Smooth muscle cell (in vitro differentiated cells): ENCODE data around the gene SORL1. TPM values are rescaled to one million over a fixed set of nuclear protein-coding genes. Genes with fewer than 3 reads are reported as not detected.

Experiments
- DNase-seq: peaks from one replicate; lab custom pipeline; 2025; ENCODE audit not compliant: unreplicated experiment; lab: John Stamatoyannopoulos, UW
- H2AFZ ChIP-seq: fragments of 200-600 bp; sonication (generic); 2 replicates; pipeline ENCODE4 v1.6.0; 2016; ENCODE audit warnings: antibody characterized with exemption, low read depth, mild to moderate bottlenecking
- H3F3A ChIP-seq: fragments of 200-600 bp; sonication (generic); 2 replicates; pipeline ENCODE4 v1.6.0; 2017; ENCODE audit warnings: antibody characterized with exemption, low read depth
- H3K27ac ChIP-seq: fragments of 200-600 bp; sonication (generic); 2 replicates; pipeline ENCODE4 v1.5.1; 2016; ENCODE audit warnings: low read depth, mild to moderate bottlenecking
- H3K27me3 ChIP-seq: fragments of 200-600 bp; sonication (generic); 2 replicates; pipeline ENCODE4 v1.6.1; 2016; ENCODE audit warnings: low read depth, mild to moderate bottlenecking
- H3K36me3 ChIP-seq: fragments of 200-600 bp; sonication (generic); 2 replicates; pipeline ENCODE4 v1.5.1; 2016; ENCODE audit warnings: low read depth
- H3K4me1 ChIP-seq: fragments of 200-600 bp; sonication (generic); 2 replicates; pipeline ENCODE4 v1.5.1; 2016; ENCODE audit warnings: low read depth
- H3K4me2 ChIP-seq: fragments of 200-600 bp; sonication (generic); 2 replicates; pipeline ENCODE4 v1.6.0; 2016; ENCODE audit warnings: mild to moderate bottlenecking
- H3K4me3 ChIP-seq: fragments of 200-600 bp; sonication (generic); 2 replicates; pipeline ENCODE4 v1.5.1; 2016; ENCODE audit warnings: mild to moderate bottlenecking
- H3K79me2 ChIP-seq: fragments of 200-600 bp; sonication (generic); 2 replicates; pipeline ENCODE4 v1.6.0; 2016; ENCODE audit warnings: low read depth, mild to moderate bottlenecking
- H3K9ac ChIP-seq: fragments of 200-600 bp; sonication (generic); 2 replicates; pipeline ENCODE4 v1.6.0; 2016; ENCODE audit warnings: low read depth
- H3K9me3 ChIP-seq: fragments of 200-600 bp; sonication (generic); replicated peaks from 2 replicates; pipeline ENCODE4 v1.5.1; 2016; ENCODE audit warnings: low read depth
- H4K20me1 ChIP-seq: fragments of 200-600 bp; sonication (generic); 2 replicates; pipeline ENCODE4 v1.6.0; 2016; ENCODE audit warnings: low read depth
- CTCF ChIP-seq: fragments of 200-600 bp; sonication (generic); IDR thresholded peaks from 2 replicates; pipeline ENCODE4 v1.5.1; 2017; ENCODE audit warnings: borderline replicate concordance, mild to moderate bottlenecking, antibody characterized with exemption; ENCODE audit not compliant: insufficient read depth, poor library complexity, severe bottlenecking
- WGBS: methylation state at CpG from one replicate; pipeline ENCODE4 v1.1.7; 2016; ENCODE audit warnings: low lambda C conversion rate; 5-methylcytosine and 5-hydroxymethylcytosine counted together
- polyA plus RNA-seq: library from polyadenylated mRNA; unstranded; fragments of >200 nt; fragmentation: Nextera tagmentation; extraction: Ambion mirVana; gene quantifications from 2 replicates; pipeline ENCODE4 v1.2.1, GENCODE V29; 2016
- total RNA-seq: library from RNA; depleted of rRNA; stranded (reverse); fragments of >200 nt; gene quantifications from 2 replicates; pipeline ENCODE4 v1.2.3, GENCODE V29; 2014

SORL1 gene
- total and polyA plus RNA-seq, 2 experiments from 2014 or later: 1.2 to 5.8 TPM

DNA sequence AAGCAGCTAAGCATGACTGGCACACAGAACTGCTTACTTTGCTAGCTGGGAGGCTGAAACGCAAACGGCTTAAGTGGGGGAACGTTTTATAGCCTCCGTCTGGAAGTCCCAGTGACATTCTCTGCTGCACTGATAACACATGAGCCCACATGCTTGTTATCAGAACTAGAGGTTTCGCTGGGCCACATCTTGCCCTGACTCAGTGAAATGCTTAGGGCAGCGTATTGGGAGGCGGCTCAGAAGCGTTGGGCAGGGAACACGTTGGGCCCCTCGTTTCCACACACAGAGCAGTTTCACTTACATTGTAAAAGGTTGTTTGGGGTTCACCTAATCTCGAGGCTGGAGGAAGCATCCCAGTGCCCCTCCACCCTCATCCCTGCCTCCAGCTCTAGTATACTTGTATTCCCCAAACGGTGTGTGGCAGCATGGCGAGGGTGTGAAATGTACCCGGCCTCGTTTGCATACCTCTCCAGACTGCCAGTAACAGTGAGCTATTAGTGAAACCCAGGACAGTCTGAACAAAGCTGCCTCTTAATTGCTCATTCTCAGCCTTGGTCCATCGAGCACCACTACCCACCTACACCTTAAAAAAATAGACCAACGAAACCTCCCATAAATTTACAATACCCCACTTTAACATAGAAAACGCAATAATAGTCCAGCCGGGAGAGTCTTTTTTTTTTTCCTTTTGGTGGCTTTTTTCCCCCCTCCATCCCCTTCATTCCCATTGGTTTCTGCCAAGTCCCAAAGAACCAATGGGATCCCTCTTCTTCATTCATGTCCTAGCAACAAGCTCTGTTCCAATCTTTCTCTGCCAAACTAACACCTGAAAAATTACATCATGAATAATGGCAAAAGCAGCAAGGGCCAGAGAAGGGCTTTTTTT is 219.4 kb downstream of the SORL1 start:
- no peak overlapping the region for H3K9ac ChIP-seq
- H3F3A ChIP-seq: peaks cover 12% of the 10 kb centered on the region
- H3K27me3 ChIP-seq: no peaks in the 10 kb centered on the region
- peak overlapping the region; percentile 17 for H3K4me3 ChIP-seq
- peak overlapping the region; percentile 82 for H3K27ac ChIP-seq
- no peaks in the 10 kb centered on the region for H4K20me1 ChIP-seq
- H3K4me2 ChIP-seq: peak overlapping the region; percentile 80
- H2AFZ ChIP-seq: peak overlapping the region; percentile 71
- DNase-seq: no peak
- no peaks in the 10 kb centered on the region for H3K9me3 ChIP-seq
- no peaks in the 10 kb centered on the region for H3K79me2 ChIP-seq
- no peak for TF ChIP-seq CTCF
- no peaks in the 10 kb centered on the region for H3K36me3 ChIP-seq
- WGBS: 21% methylated on average over 19 of the region's 19 CpGs
- H3K4me1 ChIP-seq: peaks cover 25% of the 10 kb centered on the region

- no peak overlapping the region for H3K4me3 ChIP-seq
- no peaks in the 10 kb centered on the region for H3K36me3 ChIP-seq
- H3K4me2 ChIP-seq: peak overlapping the region; percentile 80
- no peaks in the 10 kb centered on the region for H3K27me3 ChIP-seq
- no peak for DNase-seq
- no peaks in the 10 kb centered on the region for H3K9me3 ChIP-seq
- H3K9ac ChIP-seq: no peak overlapping the region
- H3K79me2 ChIP-seq: no peaks in the 10 kb centered on the region
- no peak overlapping the region for H2AFZ ChIP-seq
- H3F3A ChIP-seq: peaks cover 12% of the 10 kb centered on the region
- peaks cover 25% of the 10 kb centered on the region for H3K4me1 ChIP-seq
- no peaks in the 10 kb centered on the region for H4K20me1 ChIP-seq
- 54% methylated on average over 13 of the region's 13 CpGs for WGBS
- TF ChIP-seq CTCF: no peak
- H3K27ac ChIP-seq: peak overlapping the region; percentile 82
Observed at GRCh38 chr11:121672630-121673487, 220.7 kb downstream of the SORL1 start.

DNA sequence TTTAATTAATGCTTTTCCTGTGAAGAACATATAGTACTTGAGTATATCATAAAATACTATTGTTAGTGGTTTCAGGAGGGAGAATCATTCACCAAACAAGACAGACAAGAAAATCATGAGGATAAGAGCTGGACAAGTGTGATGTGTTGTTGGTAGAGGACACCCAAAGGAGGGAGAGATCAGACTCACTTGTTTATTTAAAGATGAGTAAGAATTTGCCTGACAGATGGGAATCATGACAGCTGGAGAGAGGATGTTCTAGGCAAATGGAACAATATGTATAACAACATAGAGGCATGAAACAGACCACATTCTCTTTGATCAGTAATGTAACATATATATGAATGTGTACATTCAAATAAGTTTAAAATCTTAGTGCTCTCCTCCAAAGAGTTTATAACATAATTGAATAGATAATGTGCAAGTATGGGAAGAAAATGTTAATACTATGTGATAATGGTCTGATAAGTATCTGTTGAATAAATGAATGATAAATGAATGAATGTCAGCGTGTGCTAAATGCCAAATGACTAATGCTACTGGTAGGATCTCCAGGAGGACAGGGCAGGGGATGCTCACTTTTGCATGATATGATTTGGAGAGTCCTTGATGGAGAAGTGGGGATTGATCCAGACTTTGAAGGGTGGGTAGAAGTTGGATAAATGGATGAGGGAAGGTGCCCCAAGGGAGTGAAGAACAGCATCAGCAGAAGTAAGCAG is 229.6 kb downstream of the SORL1 start:
- Histone ChIP-seq H3K4me3 (no peak overlapping the region), H3K4me1 (no peaks in the 10 kb centered on the region), H4K20me1 (no peaks in the 10 kb centered on the region), H3F3A (no peaks in the 10 kb centered on the region), H3K79me2 (no peaks in the 10 kb centered on the region), H3K27ac (no peak overlapping the region), H3K36me3 (no peaks in the 10 kb centered on the region), H3K9me3 (no peaks in the 10 kb centered on the region), H3K4me2 (no peak overlapping the region), H3K27me3 (no peaks in the 10 kb centered on the region), H2AFZ (no peak overlapping the region), H3K9ac (no peak overlapping the region)
- TF ChIP-seq CTCF: no peak
- DNase-seq: no peak
- WGBS: 89% methylated on average over 1 of the region's 1 CpG

Other genes with a start within 250 kb of the SORL1 start
- 138 and 168 TPM in 2 replicates for gene SC5D, start 159.5 kb upstream of the SORL1 start, total RNA-seq
- 59.5 and 73.1 TPM in 2 replicates for gene SC5D, start 159.5 kb upstream of the SORL1 start, polyA plus RNA-seq